Measurements from ENCODE around the gene KISS1R.

KISS1R gene

DNA sequence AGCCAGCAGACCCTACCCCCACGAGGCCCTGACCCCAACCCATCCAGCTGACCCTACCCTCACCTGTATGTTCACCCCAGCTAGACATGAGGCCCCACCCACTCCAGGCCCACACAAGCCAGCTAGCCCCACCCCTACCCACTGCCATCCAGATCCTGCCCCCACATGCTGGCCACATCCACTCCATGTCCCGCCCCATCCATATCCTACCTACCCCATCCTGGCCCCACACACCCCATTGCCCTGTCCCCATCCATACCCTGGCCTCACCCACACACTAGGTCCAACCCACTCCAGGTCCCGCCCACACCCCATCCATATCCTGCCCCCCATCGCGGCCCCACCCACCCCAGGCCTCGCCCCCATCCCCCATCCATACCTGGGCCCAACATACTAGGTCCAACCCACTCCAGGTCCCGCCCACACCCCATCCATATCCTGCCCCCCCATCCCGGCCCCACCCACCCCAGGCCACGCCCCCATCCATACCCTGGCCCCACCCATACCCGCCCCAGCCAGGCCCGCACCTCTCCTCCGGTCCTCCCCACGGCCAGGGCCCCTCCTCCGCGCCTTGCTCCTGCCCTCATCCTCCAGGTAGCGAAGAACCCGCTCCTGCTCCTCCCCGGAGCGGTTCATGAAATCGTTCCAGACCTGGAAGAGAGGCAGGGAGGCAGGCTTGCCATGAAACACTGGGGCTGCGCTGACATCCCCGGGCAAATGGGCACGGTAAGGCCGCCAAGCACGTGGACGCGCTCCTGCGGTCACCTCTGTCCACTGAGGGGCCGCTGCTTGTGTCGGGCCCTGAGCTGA lies 16.6 kb upstream of the KISS1R start:
- no peak for DNase-seq

DNA sequence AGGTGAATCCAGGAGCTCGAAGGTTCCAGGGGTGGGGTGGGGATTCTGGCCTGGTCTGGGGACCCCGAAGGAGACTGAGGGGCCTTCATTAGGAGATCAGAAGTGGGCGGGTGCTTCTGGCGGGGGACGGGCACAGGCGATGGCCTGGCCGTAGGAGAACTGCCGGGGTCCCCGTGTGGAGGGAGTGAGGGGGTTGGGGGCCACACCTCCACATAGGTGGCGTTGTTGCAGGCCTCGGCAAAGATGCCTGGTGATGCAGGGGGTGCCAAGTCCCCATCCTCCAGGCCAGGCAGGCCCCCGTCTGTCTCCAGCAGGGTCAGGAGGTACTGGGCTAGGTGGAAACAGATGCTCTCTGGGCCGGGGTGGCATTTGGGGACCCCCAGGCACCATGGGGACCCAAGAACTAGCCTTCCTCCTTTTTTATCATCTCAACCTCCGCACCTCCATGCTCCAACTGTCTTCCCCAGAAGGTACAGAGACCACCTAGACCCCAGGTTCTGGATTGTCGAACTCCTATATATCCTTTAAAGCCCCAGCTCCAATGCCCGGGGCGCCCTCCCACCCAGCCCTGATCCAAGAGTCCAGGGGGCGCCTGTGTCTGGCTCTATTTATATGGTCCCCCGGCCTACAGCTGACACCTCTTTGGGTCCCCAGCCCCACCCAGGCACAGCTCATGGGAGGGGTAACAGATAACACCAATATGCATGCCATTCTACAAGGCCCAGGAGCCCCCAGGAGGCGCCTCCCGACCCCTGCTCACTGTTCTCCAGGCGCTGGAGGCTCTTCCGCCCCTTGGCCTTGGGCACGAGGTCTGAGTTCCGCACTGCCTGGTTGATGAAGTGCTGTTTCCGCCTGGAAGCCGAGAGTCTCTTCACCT lies 15.7 kb upstream of the KISS1R start:
- DNase-seq: no peak

DNA sequence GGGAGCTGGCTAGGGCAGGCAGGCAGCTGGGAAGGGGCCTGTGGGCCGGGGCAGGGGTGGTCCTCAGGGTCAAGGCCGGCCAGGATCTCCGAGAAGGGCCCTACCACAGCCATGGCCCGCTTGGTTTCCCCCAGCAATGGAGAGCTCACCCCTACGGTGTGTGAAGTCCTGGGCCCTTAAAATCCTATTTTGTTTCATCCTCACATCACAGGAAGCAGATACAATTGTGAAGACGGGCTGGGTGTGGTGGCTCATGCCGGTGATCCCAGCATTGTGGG lies 15.1 kb upstream of the KISS1R start:
- DNase-seq: no peak

DNA sequence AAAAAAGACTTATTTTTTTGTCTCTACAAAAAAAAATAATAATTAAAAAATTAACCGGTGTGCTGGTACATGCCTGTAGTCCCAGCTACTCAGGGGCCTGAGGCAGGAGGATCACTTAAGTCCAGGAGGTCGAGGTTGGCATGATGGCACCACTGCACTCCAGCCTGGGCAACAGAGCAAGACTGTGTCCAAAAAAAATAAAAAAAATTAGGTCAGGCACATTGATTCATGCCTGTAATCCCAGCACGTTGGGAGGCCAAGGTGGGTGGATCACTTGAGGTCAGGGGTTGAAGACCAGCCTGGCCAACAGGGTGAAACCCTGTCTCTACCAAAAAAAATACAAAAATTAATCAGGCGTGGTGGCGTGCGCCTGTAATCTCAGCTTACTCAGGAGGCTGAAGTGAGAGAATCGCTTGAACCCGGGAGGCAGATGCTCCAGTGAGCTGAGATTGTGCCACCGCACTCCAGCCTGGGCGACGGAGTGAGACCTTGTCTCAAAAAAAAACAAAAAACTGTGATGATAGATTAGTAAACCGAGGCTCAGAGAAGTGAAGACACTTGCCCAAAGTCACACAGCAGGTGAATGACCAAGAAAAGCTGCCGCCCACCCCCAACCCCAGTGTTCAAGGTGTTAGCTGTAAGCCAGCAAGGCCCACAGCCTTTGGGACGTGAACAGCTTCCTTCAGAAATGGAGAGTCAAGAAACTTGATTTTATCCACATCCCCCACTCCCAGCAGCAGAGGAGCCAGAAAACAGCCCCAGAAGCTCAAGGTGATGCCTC lies 14.5 kb upstream of the KISS1R start:
- no peak for DNase-seq

DNA sequence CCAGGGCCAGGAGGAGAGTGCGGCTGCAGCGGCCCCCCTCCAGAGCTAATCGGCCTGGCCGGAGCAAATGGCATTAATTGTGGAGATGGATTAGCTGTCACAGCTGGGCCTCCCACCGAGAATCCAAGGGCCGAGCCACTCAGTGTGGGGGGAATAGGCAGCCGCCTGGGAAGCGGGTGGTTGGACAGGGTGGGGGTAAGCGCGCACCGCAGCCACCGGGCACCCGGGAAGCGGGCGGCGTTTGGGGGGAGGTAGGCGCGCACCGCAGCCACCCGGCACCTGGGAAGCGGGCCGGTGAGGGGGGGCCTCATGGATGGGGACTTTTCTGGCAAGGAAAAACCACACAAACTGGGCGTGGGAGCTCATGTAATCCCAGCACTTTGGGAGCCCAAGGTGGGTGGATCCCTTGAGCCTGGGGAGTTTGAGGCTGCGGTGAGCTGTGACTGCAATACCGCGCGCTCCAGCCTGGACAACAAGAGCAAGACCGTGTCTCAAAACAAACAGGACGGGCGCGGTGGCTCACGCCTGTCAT lies 13.8 kb upstream of the KISS1R start:
- DNase-seq: no peak

DNA sequence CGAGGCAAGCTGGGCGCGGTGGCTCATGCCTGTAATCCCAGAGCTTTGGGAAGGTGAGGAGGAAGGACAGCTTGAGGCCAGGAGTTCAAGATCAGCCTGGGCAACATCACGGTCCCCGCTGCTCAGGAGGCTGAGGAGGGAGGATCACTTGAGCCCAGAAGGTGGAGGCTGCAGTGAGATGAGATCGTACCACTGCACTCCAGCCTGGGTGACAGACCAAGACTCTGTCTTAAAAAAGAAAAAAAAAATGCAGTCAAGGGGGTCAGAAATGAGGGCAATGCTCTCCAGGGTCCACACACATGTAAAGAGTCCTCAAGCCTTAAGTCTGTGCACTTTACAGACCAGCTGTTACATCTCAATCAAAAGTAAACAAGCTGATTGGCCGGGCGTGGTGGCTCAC lies 12.6 kb upstream of the KISS1R start:
- DNase-seq: no peak

DNA sequence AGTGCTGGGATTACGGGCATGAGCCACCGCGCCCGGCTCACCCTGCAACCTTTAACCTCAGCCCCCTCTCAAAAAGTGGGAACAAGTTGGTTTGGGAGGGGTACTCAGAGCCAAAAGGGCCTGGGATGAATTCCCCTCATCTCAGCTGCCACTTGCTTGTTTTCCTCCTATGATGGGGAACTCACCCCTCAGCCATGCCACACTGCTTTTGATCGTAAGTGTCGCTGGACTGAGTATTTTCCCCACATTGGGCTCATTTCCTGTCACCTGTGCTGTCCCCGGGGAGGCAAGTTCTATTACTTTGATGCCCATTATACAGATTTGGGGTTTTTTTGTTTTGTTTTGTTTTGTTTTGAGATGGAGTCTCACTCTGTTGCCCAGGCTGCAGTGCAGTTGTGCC lies 10.7 kb upstream of the KISS1R start:
- DNase-seq: no peak

DNA sequence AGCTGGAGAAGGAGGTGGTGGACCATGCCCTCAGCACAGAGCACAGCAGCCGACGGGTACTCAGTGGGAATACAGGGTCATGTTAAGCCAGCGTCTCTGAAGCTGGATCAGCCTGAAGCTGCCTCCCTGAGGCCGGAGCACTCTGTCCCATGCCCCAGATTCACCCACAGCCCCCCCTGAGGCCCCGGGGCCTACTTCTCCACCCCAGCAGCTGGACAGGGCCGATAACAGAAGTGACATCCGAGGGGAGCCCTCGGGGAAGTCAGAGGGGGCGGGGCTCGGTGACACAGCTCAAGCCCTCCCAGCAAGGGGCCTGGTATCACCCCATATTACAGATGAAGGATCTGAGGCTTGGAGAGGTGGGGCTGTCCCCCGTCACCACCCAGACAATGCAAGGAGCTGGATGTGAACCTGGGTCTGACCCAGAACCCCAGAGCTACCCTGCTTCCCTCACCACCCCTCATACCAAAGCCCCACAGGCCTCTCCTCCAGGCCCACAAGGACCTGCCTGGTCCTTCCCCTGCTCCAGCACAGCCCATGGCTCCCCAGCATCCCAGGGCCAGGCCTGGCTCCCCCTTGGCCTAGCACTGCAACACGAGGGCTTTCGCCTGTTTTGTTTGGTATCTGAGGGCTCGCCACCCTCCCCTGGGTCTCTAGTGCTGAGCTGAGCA lies 9.8 kb upstream of the KISS1R start:
- DNase-seq: no peak

DNA sequence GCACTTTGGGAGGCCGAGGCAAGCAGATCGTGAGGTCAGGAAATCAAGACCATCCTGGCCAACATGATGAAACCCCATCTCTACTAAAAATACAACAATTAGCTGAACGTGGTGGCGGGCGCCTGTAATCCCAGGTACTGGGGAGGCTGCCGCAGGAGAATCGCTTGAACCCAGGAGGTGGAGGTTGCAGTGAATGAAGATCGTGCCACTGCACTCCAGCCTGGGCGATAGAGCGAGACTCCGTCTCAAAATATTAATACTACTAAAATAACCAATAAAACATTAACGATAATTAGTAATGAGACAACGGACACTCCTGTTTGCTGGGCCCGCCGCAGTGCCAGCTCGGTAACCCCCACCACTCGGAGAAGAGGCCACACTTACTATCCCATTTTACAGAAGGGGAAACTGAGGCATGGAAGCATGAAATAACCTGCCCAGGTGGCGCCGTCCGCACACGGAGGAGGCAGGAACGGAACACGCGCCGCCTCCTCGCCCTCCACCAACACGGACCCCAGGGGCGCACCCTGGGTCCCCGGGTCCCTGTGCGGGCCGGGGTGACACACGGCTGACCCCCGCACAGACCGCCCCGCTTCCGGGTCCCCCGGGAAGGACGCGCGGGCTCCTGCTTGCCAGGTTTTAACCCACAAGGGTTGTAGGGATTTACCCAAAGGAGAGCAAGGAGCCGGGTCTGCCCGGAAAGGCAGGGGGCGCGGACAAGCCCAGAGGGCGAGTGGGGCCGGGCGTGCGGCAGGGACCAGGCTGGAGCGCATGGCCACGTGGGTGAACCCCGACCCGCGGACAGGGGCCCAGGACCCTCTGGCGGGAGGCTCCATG lies 5.7 kb upstream of the KISS1R start:
- DNase-seq: no peak

DNA sequence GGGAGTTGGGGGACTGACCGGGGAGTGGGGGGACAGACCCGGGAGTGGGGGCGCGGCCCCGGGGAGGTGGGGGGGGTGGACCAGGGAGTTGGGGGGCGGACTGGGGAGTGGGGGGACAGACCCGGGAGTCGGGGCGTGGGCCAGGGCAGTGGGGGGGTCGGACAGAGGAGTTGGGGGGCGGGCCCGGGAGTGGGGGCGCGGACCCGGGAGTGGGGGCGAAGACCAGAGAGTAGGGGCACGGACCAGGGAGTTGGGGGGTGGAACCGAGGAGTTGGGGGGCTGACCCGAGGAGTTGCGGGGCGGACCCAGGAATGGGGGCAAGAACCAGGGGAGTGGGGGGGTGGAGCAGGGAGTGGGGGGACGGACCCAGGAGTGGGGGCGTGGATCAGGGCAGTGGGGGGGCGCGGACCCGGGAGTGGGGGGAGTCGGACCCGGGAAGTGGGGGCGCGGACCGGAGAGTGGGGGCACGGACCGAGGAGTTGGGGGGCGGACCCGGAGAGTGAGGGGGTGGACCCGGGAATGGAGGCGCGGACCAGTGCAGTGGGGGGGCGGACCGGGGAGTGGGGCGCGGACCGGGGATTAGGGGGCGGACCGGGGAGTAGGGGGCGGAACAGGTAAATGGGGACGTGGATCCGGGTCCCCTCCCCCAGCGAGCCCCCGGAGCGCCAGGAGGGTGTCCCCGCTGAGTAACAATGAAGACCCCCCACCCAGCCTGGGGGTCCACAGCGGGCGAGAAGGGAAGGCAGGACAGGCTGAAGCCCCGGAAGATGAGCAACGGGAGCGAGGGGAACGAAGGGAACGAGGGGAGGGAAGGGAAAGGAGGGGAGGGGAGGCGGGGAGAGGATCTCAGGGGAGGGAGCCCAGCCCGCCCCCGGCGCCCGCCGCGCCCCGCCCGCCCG lies 4.7 kb upstream of the KISS1R start:
- peak; percentile 39 for DNase-seq

DNA sequence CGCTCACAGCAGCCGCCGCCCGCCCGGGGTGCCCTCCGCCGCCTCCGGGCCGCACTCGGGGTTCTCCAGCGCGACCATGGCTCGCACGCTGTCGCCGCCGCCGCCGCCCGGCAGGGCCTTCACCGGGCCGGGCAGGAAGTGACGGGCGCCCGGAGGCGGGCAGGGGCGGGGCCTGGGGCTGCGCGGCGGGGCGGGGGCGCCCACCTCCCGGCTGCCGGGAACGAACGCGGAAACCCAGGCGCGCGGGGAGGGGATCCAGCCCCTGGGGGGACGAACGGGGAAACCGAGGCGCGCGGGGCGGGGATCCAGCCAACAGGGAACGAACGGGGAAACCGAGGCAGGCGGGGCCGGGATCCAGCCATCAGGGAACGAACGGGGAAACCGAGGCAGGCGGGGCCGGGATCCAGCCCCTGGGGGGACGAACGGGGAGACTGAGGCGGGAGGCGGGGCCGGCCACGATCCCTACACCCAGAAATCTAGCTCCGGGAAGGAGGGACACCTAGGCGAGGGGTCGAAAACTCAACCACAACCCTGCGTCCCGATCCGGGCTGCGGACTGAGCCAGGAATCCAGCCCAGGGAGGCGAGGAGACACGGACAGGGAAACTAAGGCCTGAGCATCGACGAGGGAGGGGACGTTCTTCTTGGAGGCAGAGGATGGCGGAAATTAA lies 3.9 kb upstream of the KISS1R start, which contains the start of gene R3HDM4:
R3HDM4 (minus strand) TSS at position 140 of the 669 bp plus-strand sequence; CDS start at position 78, 62 bp downstream.
- DNase-seq: peak; percentile 88

DNA sequence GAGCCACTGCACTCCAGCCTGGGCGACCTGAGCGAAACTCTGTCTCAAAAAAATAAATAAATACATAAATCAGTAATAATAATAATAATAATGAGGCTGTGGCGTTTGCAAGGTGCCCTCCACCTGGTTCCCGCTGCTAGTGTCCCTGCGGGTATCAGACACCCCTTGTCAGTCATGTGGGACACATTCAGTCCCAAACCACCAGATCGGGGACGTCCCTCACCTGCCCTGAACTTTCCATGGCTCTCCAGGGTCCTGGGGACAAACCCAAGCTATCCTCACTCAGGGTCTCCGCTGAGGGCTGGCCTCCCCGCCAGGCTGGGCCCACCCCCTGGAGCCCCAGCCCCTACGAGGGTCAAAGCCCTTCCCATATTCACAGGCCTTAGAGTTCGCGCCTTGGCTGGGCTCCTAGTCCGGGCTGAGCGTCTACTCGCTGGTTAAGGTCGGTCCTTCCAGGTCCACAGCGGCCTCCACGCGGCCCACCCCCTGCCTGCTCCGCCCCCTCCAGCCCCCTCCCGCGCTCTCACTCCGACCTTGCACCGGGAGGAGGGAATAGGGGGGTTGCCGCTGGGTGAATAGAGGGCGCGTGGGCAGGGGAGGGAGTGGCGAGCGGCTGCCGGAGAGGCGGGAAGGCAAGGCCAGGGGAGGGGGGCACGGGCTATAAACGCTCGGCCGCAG lies 349 bp upstream of the KISS1R start:
- peak; percentile 52 for DNase-seq

DNA sequence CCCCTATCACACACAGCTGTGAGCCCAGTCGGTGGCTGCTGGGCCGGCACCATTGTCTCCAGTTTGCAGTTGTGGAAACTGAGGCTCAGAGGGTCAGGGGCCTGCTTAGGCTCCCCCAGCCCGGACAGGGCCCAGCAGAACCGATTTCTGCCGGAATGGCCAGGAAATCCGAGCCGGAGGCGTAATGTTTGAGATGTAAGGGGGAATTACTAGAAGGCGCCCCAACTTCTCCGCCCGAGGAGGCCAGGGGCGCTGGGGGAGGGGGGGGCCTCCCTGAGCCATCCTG lies 962 bp downstream of the KISS1R start:
- DNase-seq: no peak

DNA sequence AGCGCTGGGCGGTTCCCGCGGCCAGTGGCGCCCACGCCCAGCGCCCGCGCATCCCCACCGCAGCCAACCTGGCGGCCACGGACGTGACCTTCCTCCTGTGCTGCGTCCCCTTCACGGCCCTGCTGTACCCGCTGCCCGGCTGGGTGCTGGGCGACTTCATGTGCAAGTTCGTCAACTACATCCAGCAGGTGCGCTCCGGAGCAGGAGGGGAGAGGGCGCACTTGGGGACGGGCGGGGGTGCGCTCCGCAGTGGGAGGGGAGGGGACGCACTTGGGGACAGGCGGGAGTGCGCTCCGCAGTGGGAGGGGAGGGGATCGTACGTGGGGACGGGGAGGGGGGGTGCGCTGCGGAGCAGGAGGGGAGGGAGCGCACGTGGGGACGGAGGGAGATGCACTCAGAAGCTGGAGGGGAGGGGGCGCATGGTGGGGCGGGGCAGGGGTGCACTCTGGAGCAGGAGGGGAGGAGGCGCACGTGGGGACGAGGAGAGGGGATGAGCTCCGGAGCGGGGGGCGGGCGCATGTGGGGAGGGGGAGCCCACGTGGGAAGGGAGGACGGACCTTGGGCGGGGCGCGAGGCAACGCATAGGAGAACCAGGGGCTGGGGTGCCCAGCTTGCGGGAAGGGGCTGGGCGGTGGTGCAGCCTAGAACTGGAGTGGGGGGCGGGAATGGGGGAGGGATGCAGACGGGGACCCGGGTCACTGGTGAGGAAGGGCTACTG lies 1.5 kb downstream of the KISS1R start:
- DNase-seq: peak; percentile 48

DNA sequence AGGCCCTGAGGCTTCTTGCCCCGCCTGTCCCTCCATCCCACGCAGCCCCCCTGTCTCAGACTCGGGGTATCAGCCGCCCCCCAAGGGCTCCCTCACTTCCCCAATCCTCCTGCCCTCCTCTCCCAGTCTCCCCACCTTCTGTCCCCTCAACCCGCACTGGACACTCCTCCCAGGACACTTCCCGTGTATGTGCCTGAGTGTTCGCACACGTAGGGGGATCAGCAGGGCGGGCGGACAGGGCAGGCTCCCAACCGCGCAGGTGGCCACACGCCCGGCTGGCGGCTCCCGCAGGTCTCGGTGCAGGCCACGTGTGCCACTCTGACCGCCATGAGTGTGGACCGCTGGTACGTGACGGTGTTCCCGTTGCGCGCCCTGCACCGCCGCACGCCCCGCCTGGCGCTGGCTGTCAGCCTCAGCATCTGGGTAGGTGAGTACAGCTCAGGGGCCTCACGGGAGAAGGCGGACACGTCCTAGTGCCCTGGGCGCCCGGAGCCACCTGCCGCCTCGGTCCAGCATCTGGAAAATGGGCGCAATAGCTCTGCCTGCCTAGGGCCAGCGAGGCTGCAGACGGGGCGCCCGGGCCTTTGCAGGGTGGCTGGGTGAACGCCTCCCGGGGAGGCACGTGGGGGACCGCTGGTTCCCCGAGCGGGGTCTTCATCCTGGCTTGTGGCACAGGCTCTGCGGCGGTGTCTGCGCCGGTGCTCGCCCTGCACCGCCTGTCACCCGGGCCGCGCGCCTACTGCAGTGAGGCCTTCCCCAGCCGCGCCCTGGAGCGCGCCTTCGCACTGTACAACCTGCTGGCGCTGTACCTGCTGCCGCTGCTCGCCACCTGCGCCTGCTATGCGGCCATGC lies 2.3 kb downstream of the KISS1R start:
- peak; percentile 52 for DNase-seq

DNA sequence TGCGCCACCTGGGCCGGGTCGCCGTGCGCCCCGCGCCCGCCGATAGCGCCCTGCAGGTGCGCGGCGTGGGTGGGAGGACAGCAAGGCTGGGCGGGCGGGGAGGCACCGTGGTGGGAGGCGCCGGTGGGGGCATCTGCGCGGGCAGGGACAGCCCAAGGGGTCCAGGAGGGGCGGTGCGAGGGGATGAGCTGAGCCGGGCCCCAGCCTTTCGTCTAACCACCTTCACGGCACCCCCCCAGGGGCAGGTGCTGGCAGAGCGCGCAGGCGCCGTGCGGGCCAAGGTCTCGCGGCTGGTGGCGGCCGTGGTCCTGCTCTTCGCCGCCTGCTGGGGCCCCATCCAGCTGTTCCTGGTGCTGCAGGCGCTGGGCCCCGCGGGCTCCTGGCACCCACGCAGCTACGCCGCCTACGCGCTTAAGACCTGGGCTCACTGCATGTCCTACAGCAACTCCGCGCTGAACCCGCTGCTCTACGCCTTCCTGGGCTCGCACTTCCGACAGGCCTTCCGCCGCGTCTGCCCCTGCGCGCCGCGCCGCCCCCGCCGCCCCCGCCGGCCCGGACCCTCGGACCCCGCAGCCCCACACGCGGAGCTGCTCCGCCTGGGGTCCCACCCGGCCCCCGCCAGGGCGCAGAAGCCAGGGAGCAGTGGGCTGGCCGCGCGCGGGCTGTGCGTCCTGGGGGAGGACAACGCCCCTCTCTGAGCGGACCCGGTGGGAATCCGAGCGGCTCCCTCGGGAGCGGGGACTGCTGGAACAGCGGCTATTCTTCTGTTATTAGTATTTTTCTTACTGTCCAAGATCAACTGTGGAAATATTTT lies 3.1 kb downstream of the KISS1R start:
- DNase-seq: peak; percentile 76

DNA sequence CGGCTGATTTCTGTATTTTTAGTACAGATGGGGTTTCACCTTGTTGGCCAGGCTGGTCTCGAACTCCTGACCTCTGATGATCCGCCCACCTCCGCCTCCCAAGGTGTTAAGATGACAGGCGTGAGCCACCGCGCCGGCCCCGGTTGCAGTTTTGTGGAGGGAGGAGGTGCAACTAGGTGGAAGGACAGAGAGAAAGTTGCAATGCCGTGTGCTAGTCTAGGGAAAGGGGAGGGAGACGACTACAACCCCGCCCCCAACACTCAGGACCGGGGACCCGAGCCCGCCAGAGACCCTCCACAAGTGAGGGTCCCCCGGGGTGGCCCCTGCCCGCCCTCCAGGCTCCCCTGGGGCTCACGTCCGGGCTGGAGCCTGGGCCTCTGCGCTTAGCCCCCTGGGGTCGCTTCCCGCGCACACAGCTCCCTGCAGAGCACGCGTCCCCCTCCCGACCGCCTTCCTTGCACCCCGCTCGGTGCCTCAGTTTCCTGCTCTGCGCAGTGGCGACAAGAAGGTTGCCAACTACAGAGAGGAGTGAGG lies 7.5 kb downstream of the KISS1R start:
- DNase-seq: peak; percentile 44
